M059J (cell line): ENCODE results near the gene SYT3. TPM values are rescaled to one million over a fixed set of nuclear protein-coding genes. Genes with fewer than 3 reads are reported as not detected.
"Not testable (repeated sequence)": the region's sequence is repeated elsewhere in the genome, so short reads cannot be mapped to it uniquely, and the experiment has no call there.

Source experiments
- DNase-seq: peaks from one replicate; pipeline ENCODE4 v3.0.0-alpha.2; 2012; ENCODE audit warnings: low read depth
- total RNA-seq: library from RNA; depleted of rRNA; stranded (reverse); fragments of >200 nt; shearing (Covaris generic); gene quantifications from 2 replicates; pipeline ENCODE4 v1.2.3, GENCODE V29; 2014; rRNA removed

Gene SYT3
- total RNA-seq, 1 experiment from 2014 or later, result not detected

- no peak for DNase-seq
These were observed 36.7 kb downstream of the SYT3 start for GRCh38 chr19:50602935-50603334.

DNA sequence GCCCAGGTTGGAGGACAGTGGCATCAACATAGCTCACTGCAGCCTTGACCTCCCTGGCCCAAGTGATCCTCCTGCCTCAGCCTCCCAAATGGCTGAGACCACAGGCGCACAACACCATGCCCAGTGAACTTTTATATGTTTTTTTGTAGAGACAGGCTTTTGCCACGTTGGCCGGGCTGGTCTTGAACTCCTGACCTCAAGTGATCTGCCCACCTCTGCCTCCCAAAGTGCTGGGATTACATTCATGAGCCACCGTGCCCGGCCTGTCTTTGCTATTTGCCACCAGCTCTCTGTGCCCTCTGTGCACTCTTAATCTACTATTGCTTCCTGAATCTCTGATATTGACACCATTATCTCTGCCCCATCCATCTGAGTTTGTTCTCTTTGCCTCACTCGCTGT lies 37.2 kb downstream of the SYT3 start:
- DNase-seq, result no peak

GRCh38 chr19:50602089-50602422 lies 37.6 kb downstream of the SYT3 start:
- no peak for DNase-seq

- DNase-seq, result no peak
These were observed 38.1 kb downstream of the SYT3 start for GRCh38 chr19:50601407-50602088.

- DNase-seq, result no peak
These were observed 40.3 kb downstream of the SYT3 start for GRCh38 chr19:50599427-50599826.

- DNase-seq, result no peak
These were observed 49.5 kb downstream of the SYT3 start for GRCh38 chr19:50590191-50590590.

DNA sequence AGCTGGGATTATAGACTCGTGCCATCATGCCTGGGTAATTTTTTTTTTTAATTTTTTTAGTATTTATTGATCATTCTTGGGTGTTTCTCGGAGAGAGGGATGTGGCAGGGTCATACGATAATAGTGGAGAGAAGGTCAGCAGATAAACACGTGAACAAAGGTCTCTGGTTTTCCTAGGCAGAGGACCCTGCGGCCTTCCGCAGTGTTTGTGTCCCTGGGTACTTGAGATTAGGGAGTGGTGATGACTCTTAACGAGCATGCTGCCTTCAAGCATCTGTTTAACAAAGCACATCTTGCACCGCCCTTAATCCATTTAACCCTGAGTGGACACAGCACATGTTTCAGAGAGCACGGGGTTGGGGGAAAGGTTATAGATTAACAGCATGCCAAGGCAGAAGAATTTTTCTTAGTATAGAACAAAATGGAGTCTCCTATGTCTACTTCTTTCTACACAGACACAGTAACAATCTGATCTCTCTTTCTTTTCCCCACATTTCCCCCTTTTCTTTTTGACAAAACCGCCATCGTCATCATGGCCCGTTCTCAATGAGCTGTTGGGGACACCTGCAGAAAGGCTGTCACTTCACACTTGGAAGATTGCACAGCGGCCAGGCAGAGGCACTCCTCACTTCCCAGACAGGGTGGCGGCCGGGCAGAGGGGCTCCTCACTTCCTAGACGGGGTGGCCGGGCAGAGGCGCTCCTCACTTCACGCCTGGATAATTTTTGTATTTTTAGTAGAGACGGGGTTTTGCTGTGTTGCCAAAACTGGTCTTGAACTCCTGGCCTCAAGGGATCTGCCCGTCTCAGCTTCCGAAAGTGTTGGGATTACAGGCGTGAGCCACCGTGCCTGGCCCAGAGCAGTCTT lies 57.7 kb downstream of the SYT3 start:
- not testable (repeated sequence) for DNase-seq

DNA sequence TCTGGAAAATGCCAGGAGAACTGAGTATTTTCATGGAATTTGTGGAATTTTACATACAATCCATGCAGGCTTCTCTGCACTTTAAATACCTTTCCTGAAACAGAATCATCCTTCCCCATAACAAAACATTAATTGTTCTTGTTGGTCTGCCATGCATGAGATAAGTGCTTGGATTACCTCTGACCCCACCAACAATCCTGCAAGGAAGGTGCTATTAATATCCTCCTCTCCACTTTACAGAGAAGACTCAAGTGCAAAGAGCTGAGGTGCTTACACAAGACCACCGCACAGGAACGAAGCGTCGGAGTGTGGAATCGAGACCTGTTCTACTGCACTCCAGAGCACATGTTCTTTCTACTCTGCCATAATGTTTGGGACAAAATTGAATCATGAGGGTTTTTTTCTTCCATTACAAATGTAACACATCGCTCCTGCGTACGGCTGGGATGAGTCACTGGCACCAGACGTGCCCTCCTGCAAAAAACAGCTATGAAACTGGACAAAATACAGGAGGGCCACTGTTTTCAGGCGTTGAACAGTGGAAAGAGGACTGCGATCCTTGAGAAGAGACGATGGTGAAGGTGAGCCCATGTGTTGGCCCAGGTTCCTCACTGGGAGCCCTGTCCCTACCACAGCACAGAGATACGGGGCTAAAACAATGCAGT lies 58.6 kb downstream of the SYT3 start:
- DNase-seq, result no peak

DNA sequence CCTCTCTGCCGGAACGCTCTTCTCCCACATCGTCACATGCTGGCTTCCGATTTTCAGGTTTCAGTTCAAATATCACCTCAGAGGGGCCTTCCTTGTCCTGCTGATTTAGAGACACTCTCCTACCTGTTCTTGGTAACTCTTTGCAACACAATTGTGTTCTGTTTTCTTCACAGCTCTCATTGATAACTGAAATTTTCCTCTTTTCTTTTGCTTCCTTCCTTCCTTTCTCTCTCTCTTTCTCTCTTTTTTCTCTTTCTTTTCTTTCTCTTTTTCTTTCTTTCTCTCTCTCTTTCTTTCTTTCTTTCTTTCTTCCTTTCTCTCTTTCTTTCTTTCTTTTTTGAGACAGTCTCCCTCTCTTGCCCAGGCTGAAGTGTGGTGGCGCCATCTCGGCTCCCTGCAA lies 59.4 kb downstream of the SYT3 start:
- no peak for DNase-seq

DNA sequence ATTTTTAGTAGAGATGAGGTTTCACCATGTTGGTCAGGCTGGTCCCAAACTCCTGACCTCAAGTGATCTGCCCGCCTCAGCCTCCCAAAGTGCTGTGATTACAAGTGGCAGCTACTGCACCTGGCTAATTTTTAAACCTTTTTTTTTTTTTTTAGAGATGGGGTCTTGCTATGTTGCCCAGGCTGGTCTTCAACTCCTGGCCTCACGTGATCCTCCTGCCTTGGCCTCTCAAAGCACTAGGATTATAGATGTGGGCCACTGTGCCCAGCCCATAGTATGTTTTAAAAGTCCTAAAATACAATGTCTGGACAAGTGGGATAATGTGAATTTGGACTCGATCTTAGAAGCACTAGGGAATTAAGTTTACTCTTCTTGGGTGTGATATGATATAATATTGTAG lies 62.9 kb downstream of the SYT3 start:
- DNase-seq, result not testable (repeated sequence)

GRCh38 chr19:50573741-50574461 lies 65.8 kb downstream of the SYT3 start:
- DNase-seq, result no peak

Other genes with a start within 250 kb of the SYT3 start
- gene SPIB, start 220.9 kb downstream of the SYT3 start, total RNA-seq, result not detected in 2 replicates
- not detected in 2 replicates for gene MYBPC2, start 207.0 kb downstream of the SYT3 start, total RNA-seq
- gene EMC10, start 163.4 kb downstream of the SYT3 start, total RNA-seq, result 29.2 and 68.1 TPM in 2 replicates
- gene GARIN5A, start 163.0 kb downstream of the SYT3 start, total RNA-seq, result 0.20 and 1.1 TPM in 2 replicates
- 9.4 and 33.7 TPM in 2 replicates for gene JOSD2, start 128.7 kb downstream of the SYT3 start, total RNA-seq
- gene ASPDH, start 126.0 kb downstream of the SYT3 start, total RNA-seq, result not detected in 2 replicates
- not detected in 2 replicates for gene LRRC4B, start 71.4 kb downstream of the SYT3 start, total RNA-seq
- gene C19orf81, start 9.6 kb upstream of the SYT3 start, total RNA-seq, result 1.0 and 4.9 TPM in 2 replicates
- gene SHANK1, start 79.9 kb upstream of the SYT3 start, total RNA-seq, result 0.15 TPM in 2 replicates
- 6.1 and 10.0 TPM in 2 replicates for gene CLEC11A, start 83.5 kb upstream of the SYT3 start, total RNA-seq
- gene GPR32, start 130.6 kb upstream of the SYT3 start, total RNA-seq, result not detected in 2 replicates
- gene ACP4, start 150.5 kb upstream of the SYT3 start, total RNA-seq, result not detected in 2 replicates
- gene KLK1, start 183.9 kb upstream of the SYT3 start, total RNA-seq, result not detected in 2 replicates
- not detected in 2 replicates for gene KLK15, start 193.7 kb upstream of the SYT3 start, total RNA-seq
- gene KLK3, start 215.0 kb upstream of the SYT3 start, total RNA-seq, result not detected in 2 replicates
- gene KLK2, start 233.6 kb upstream of the SYT3 start, total RNA-seq, result not detected in 2 replicates